ENCODE results near the gene NAALADL2.

The NAALADL2 gene

DNA sequence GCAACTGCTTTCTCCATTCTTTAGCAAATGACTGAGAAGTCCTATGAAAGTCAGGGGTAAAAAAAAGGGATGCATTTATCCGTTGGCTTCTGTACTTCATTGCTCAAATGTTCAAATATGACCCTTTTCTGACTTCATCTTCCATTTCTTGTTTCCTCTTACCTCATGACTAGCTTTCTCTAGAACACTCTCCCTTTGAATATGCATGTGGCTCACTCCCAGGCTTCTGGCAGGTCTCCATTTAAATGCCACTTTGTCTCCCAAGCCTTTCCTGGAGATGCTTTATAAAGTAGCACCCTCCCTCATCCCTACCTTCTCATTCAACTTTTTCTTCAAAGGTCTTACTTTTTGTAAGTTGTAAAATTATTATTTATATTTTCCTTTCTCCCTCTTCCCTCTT is 781.8 kb downstream of the NAALADL2 start:
- ATAC-seq (replicated peaks) = no peak

DNA sequence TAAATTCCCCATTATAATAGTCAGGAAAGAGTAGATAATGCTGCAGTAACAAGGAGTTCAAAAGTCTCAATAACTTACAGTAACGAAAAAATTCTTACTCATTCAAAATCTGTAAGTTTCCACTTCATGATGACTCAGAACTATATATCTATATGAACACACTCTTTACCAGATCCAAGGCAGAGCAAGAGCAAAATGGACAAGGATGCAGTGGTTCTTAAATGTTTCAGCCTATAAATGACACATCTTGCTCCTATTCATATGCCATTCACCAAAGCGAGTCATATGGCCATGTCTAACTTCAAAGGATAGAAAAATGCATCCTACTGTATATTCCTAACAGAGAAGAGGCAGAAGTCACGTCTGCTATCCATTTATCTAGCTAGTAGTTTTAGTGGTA is 787.7 kb downstream of the NAALADL2 start:
- no peaks in the 10 kb centered on the region for H3K36me3 Mint-ChIP-seq (ENCODE audit: insufficient read depth)
- no peak for ATAC-seq (replicated peaks)
- DNase-seq = no peak
- H3K4me1 Mint-ChIP-seq (ENCODE audit: low read depth in 2 of 2) = no peaks in the 10 kb centered on the region
- H3K9me3 Mint-ChIP-seq = peaks cover 1 to 7% of the 10 kb centered on the region in 2 donors
- H3K27ac Mint-ChIP-seq = no peak overlapping the region
- no peaks in the 10 kb centered on the region for H3K27me3 Mint-ChIP-seq
- H3K4me3 Mint-ChIP-seq = no peak overlapping the region

More for the DNA sequence above, 781.8 kb downstream of the NAALADL2 start:
- Mint-ChIP-seq H3K9me3 (peaks cover 7 to 8% of the 10 kb centered on the region in 2 donors), H3K27me3 (no peaks in the 10 kb centered on the region), H3K27ac (no peak overlapping the region), H3K4me1 (ENCODE audit: low read depth in 2 of 2) (no peaks in the 10 kb centered on the region), H3K36me3 (ENCODE audit: insufficient read depth) (peaks cover 5% of the 10 kb centered on the region), H3K4me3 (no peak overlapping the region)
- no peak for DNase-seq

DNA sequence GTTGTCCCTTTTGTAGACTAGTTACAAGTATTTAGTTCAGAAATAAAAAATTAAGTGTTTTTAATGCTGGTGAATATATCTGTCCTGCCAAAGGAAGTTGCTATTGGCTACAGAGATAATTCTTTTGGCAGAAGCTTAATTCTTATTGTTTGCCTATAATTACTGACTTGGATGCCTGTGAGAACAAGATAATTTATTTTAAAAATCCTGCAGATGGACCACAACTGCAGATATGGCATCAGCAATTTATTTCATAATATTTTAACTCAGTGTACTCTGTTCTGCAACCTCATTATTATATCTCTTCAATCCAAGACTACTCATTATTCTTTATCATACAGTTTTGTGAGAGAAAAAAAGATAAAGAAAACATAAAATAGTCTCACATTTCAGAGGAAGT is 789.8 kb downstream of the NAALADL2 start:
- Mint-ChIP-seq H3K9me3 (peaks cover 2 to 8% of the 10 kb centered on the region in 2 donors), H3K4me1 (ENCODE audit: low read depth in 2 of 2) (no peaks in the 10 kb centered on the region), H3K27me3 (no peaks in the 10 kb centered on the region)

DNA sequence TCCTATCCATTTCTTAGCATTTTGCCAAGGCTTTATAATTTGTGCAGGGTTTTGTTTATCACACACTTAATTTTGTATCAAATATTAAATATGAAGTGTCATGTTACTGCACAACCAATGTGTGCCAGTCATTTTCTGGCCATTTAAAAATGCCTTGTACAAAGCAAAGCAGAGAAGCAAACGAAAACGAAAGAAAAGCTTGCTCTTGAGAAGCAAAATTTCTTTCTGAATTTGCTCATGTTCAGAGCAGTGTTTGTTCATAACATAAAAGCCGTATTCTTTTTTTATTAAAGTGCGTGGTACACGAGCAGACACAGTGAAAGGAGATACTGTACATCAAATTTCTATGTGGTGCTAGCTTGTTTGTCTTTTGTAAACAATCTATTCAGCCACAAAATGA is 792.6 kb downstream of the NAALADL2 start:
- Mint-ChIP-seq H3K4me1 (ENCODE audit: low read depth in 2 of 2) (no peaks in the 10 kb centered on the region), H3K27me3 (no peaks in the 10 kb centered on the region), H3K27ac (no peak overlapping the region), H3K36me3 (ENCODE audit: insufficient read depth) (no peaks in the 10 kb centered on the region), H3K9me3 (peaks cover 3 to 7% of the 10 kb centered on the region in 2 donors), H3K4me3 (no peak overlapping the region)
- ATAC-seq (replicated peaks) = no peak
- DNase-seq = no peak

More for the DNA sequence above, 789.8 kb downstream of the NAALADL2 start:
- ATAC-seq (replicated peaks) (no peak), DNase-seq (no peak)
- Mint-ChIP-seq H3K36me3 (ENCODE audit: insufficient read depth) (no peaks in the 10 kb centered on the region), H3K27ac (no peak overlapping the region), H3K4me3 (no peak overlapping the region)

DNA sequence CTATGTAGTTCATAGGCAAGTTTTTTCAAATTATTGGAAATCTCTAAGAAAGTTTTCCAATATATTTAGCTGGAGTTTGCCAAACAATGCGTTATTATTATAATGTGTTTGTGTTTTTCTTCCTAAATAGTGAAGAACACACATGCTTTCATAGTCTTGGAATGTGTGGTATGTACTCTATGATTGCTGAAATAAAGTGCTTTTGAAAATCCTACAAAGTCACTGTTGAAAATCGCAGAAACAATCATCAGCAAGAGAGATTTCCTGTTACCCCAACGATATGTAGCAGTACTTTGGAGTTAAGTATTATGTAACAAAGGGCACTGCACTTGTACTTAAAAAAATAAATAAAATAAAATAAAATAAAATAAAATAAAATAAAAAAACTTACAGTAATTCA is 796.2 kb downstream of the NAALADL2 start:
- Mint-ChIP-seq H3K4me1 (ENCODE audit: low read depth in 2 of 2) (no peaks in the 10 kb centered on the region), H3K27me3 (no peaks in the 10 kb centered on the region), H3K36me3 (ENCODE audit: insufficient read depth) (no peaks in the 10 kb centered on the region), H3K4me3 (no peak overlapping the region), H3K9me3 (peaks cover 3 to 7% of the 10 kb centered on the region in 2 donors), H3K27ac (no peak overlapping the region)
- DNase-seq = no peak
- no peak for ATAC-seq (replicated peaks)

DNA sequence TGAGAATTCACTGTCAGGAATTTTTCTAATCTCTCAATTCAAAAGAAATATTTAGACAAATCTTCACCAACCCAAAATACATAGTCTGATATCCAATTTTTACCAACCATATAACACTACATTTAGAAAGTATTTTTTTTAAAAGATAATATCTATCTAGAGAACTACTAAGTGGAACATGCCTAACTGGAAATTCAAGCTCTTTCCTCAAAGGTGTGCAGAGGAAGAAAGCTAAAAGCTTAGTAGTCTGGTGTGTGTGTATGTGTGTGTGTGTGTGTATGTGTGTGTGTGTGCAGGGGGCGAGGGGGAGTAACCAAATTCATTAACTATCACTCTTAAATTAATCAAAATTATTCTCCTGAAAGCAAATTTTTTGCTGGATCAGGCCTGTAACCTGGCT is 797.3 kb downstream of the NAALADL2 start:
- DNase-seq = no peak
- Mint-ChIP-seq H3K4me1 (ENCODE audit: low read depth in 2 of 2) (no peaks in the 10 kb centered on the region), H3K27ac (no peak overlapping the region), H3K9me3 (peaks cover 3 to 7% of the 10 kb centered on the region in 2 donors), H3K4me3 (no peak overlapping the region), H3K27me3 (no peaks in the 10 kb centered on the region), H3K36me3 (ENCODE audit: insufficient read depth) (no peaks in the 10 kb centered on the region)
- ATAC-seq (replicated peaks) = no peak

DNA sequence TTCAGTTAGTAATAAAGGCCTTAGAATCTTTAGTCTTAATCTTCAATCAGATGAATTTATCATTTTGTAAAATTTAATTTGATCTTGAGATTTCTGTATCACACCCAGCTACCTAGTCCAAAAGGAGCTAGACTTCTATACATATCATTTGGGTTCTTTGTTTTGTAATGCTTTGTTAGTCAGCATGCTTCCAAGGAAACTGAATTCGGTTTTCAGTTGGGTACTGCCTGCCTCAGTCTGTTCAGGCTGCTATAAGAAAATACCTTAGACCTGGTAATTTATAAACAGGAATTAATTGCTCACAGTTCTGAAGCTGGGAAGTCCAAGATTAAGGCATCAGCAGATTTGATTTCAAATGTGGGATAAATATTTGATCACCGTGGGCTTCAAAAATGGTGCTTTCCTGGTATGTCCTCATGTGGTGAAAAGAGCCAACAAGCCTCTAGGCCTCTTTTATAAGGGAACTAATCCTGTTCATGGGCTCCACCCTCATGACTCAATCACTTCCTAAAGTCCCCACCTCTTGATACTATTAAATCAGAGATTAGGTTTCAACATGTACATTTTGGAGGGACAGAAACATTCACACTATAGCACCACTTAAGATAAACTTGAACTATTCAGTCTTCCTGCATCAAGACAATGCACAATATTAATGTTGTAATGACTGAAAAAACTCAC is 800.7 kb downstream of the NAALADL2 start:
- ATAC-seq (replicated peaks) (no peak), DNase-seq (no peak)
- peaks cover 0 to 1% of the 10 kb centered on the region in 2 donors for H3K9me3 Mint-ChIP-seq
- H3K27ac Mint-ChIP-seq = no peak overlapping the region
- H3K4me1 Mint-ChIP-seq (ENCODE audit: low read depth in 2 of 2) = no peaks in the 10 kb centered on the region
- no peaks in the 10 kb centered on the region for H3K27me3 Mint-ChIP-seq
- no peaks in the 10 kb centered on the region for H3K36me3 Mint-ChIP-seq (ENCODE audit: insufficient read depth)
- H3K4me3 Mint-ChIP-seq = no peak overlapping the region

DNA sequence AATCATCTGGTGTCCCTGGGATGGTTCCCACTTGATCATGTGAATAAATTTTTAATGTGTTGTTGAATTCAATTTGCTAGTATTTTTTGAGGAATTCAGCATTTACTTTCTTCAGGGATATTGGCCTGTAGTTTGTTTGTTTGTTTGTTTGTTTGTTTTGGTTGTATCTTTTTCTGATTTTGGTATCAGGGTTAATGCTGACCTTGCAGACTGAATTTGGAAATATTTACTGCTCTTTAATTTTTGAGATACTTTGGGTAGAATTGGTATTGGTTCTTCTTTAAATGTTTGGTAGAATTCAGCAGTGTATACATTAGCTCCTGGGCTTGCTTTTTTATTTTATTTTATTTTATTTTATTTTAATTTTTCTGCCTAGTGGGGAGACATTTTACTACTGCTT is 803.7 kb downstream of the NAALADL2 start:
- no peaks in the 10 kb centered on the region for H3K27me3 Mint-ChIP-seq
- H3K9me3 Mint-ChIP-seq = peaks cover 0 to 1% of the 10 kb centered on the region in 2 donors
- no peaks in the 10 kb centered on the region for H3K4me1 Mint-ChIP-seq (ENCODE audit: low read depth in 2 of 2)
- H3K36me3 Mint-ChIP-seq (ENCODE audit: insufficient read depth) = no peaks in the 10 kb centered on the region
- ATAC-seq (replicated peaks) (no peak), DNase-seq (no peak)
- H3K27ac Mint-ChIP-seq = no peak overlapping the region
- H3K4me3 Mint-ChIP-seq = no peak overlapping the region

DNA sequence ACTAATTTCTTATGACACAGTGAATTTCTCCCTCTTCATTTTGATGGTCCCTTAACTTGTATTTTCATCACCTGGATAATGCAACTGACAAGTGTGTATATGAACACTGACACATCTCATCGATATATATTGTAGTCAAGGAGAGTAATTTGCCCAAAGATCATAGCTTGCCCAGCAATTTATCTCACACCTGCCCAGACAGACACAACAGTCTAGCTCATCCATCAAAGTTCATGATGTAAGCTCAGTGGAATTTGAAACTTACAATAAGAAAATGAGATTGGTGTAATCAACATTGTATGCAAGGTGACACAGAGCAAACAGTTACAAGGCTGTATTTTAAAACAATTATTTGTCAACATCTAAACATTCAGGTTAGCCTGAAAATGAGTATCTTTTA is 805.8 kb downstream of the NAALADL2 start:
- H3K4me1 Mint-ChIP-seq (ENCODE audit: low read depth in 2 of 2) = no peaks in the 10 kb centered on the region
- H3K9me3 Mint-ChIP-seq = peaks cover 0 to 3% of the 10 kb centered on the region in 2 donors
- ATAC-seq (replicated peaks) (no peak), DNase-seq (no peak)
- H3K27me3 Mint-ChIP-seq = no peaks in the 10 kb centered on the region
- no peaks in the 10 kb centered on the region for H3K36me3 Mint-ChIP-seq (ENCODE audit: insufficient read depth)
- no peak overlapping the region for H3K27ac Mint-ChIP-seq
- no peak overlapping the region for H3K4me3 Mint-ChIP-seq

DNA sequence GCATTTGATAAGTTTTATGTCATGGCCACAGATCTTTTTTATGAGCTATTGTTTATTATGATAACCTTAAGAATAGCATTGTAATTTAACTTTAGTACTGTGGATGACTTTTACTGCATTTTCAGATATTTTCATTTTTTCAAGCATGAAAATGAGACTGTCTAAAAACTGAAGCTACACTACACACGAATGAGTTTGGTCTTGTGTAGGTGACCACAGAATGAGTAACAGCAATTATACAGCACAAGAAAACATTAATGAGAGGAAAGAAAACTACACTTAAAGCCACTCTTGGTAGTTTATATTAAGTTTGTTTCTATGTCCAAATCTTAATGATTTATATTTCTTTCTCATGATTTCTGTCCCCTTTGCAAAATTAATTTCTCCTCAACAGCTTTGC is 809.2 kb downstream of the NAALADL2 start:
- no peak overlapping the region for H3K4me3 Mint-ChIP-seq
- H3K4me1 Mint-ChIP-seq (ENCODE audit: low read depth in 2 of 2) = no peaks in the 10 kb centered on the region
- H3K27ac Mint-ChIP-seq = no peak overlapping the region
- ATAC-seq (replicated peaks) (no peak), DNase-seq (no peak)
- H3K9me3 Mint-ChIP-seq = peaks cover 0 to 3% of the 10 kb centered on the region in 2 donors
- H3K36me3 Mint-ChIP-seq (ENCODE audit: insufficient read depth) = no peaks in the 10 kb centered on the region
- H3K27me3 Mint-ChIP-seq = no peaks in the 10 kb centered on the region

DNA sequence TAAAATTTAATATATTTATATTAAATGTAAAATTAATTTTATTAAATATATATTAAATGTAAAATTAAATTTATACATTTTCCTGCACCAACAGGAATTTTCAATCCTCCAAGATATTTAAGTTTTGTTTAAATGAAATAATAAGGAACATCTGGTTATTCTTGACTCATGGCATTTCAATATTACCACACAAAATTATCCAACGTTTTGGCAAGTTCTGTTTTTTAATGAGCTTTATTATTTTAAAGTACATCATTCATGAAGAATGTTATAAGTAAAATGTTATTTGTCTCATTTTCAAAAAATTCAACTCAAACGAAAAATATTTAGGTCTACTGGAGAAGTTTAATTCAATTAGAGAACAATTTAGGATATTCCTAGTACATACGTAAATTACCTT is 811.4 kb downstream of the NAALADL2 start:
- DNase-seq (no peak), ATAC-seq (replicated peaks) (no peak)
- Mint-ChIP-seq H3K4me3 (no peak overlapping the region), H3K27me3 (no peaks in the 10 kb centered on the region), H3K4me1 (ENCODE audit: low read depth in 2 of 2) (no peaks in the 10 kb centered on the region), H3K27ac (no peak overlapping the region), H3K36me3 (ENCODE audit: insufficient read depth) (no peaks in the 10 kb centered on the region), H3K9me3 (peaks cover 0 to 3% of the 10 kb centered on the region in 2 donors)

DNA sequence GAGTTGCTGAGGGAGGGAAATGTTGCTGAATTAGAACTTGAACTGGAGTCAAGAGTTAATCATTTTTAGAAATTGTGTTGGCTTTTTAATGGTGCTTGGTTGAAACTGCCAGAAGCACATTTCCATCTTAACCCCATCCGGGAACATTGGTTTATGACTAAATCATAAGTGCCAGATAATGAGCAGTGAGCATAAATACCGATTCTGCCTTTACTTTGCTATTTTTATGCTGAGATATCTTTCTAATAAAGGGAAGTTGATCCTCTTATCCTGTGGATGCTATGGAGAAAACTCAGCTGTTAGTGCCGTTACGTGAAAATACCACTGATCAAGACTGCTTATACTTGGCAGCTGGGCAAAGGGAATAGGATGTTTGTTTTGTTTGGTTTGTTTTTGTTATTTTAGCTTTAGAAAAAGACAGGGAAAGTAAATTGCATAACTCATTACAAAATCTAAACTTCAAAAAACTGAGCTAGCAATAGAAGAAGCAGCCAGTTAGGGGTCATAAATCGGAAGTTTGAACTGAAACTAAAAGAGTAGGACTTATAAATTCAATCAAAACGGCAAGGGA is 813.1 kb downstream of the NAALADL2 start:
- no peak overlapping the region for H3K4me3 Mint-ChIP-seq
- H3K9me3 Mint-ChIP-seq = peaks cover 0 to 3% of the 10 kb centered on the region in 2 donors
- DNase-seq = no peak
- H3K27ac Mint-ChIP-seq = no peak overlapping the region
- no peaks in the 10 kb centered on the region for H3K27me3 Mint-ChIP-seq
- H3K36me3 Mint-ChIP-seq (ENCODE audit: insufficient read depth) = no peaks in the 10 kb centered on the region
- no peak for ATAC-seq (replicated peaks)
- H3K4me1 Mint-ChIP-seq (ENCODE audit: low read depth in 2 of 2) = no peaks in the 10 kb centered on the region

DNA sequence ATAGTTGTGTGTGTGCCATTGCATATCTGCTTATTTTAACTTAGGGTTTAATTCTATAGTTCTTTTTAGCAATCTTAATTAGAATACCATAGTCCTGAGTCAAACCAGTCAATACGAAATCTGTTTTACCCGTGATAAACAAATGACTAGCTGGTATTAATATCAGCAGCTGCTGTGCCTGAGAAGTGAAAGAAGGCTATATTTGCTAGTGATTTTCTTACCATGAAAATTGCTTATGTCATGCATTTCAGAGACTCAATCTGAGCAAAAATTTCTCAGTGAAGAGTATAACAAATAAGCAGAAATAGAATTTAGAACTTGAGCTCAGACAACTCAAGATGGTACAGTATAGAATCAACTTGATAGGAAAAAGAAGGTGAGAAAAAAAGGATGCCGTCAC is 820.4 kb downstream of the NAALADL2 start:
- ATAC-seq (replicated peaks) (no peak), DNase-seq (no peak)
- H3K4me3 Mint-ChIP-seq = no peak overlapping the region
- no peaks in the 10 kb centered on the region for H3K27me3 Mint-ChIP-seq
- peaks cover 2 to 14% of the 10 kb centered on the region in 2 donors for H3K9me3 Mint-ChIP-seq
- H3K27ac Mint-ChIP-seq = no peak overlapping the region
- no peaks in the 10 kb centered on the region for H3K36me3 Mint-ChIP-seq (ENCODE audit: insufficient read depth)
- no peaks in the 10 kb centered on the region for H3K4me1 Mint-ChIP-seq (ENCODE audit: low read depth in 2 of 2)

DNA sequence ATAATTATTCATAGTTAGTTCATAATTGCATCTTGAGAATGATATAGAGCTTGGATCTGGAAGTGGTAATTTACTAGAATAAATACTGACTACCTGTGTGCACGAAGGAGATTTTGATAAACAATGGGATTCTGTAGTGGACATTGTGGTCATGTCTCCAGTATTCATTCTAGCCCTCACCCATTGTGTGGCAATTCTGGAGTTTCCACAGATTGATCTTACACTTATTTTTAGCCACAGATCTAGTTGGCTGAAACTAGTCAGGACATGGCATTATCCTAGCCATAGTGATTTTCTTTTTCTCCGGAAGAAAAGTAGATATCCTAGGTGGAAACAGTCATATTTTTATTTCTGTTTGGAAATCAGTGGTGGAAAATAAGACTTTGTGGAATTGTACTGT is 833.1 kb downstream of the NAALADL2 start:
- DNase-seq (no peak), ATAC-seq (replicated peaks) (no peak)
- no peaks in the 10 kb centered on the region for H3K36me3 Mint-ChIP-seq (ENCODE audit: insufficient read depth)
- H3K27ac Mint-ChIP-seq = no peak overlapping the region
- peaks cover 0 to 4% of the 10 kb centered on the region in 2 donors for H3K9me3 Mint-ChIP-seq
- no peaks in the 10 kb centered on the region for H3K27me3 Mint-ChIP-seq
- H3K4me3 Mint-ChIP-seq = no peak overlapping the region
- H3K4me1 Mint-ChIP-seq (ENCODE audit: low read depth in 2 of 2) = no peaks in the 10 kb centered on the region
